A549 (cell line): Measurements from ENCODE around the gene SH3PXD2A. TPM values are rescaled to one million over a fixed set of nuclear protein-coding genes. Genes with fewer than 3 reads are reported as not detected.

Experiments
- ATAC-seq, 2 experiments: fragments of 200-7000 bp in 1 of 2; fragments of >200 bp in 1 of 2; cut with Nextera tagmentation in 1 of 2; cut with Tn5 transposase in 1 of 2; 3 replicates each; pipeline versions ENCODE4 v1.8.0 to v1.9.1; 2018 to 2020; ENCODE audit warnings: mild to moderate bottlenecking in 1 of 2, moderate library complexity in 1 of 2
- CTCF ChIA-PET: fragments of 300-600 bp; sonication (Branson Sonifier 250); formaldehyde crosslinking; extraction: SDS; loops from one replicate; lab custom pipeline; 2021; ENCODE audit warnings: antibody characterized with exemption, inconsistent platforms; lab: Yijun Ruan, JAX
- POLR2A ChIA-PET: fragments of 350-600 bp; formaldehyde crosslinking; extraction: SDS; loops from one replicate; lab custom pipeline; 2021; ENCODE audit warnings: antibody characterized with exemption, inconsistent platforms; lab: Yijun Ruan, JAX
- DNase-seq, 2 experiments: peaks; one replicate each; pipeline versions ENCODE4 v3.0.0 to v3.0.0-alpha.2; 2011 to 2016; ENCODE audit warnings: low read depth in 1 of 2, low spot score in 1 of 2
- FAIRE-seq: peaks from 2 replicates; lab custom pipeline; 2011; peaks lifted over from hg19 to GRCh38; lab: Jason Lieb, UNC
- H3K27ac ChIP-seq, 2 experiments: fragments of >200 bp; sonication (Bioruptor Twin); formaldehyde crosslinking; 3 replicates each; pipeline ENCODE4 v1.5.1; 2016 to 2017
- H3K4me1 ChIP-seq: fragments of >200 bp; sonication (Bioruptor Twin); formaldehyde crosslinking; 3 replicates; pipeline ENCODE4 v1.6.1; 2016
- H3K4me2 ChIP-seq: fragments of >200 bp; sonication (Bioruptor Twin); formaldehyde crosslinking; 3 replicates; pipeline ENCODE4 v1.6.1; 2016
- H3K4me3 ChIP-seq: fragments of >200 bp; sonication (Bioruptor Twin); formaldehyde crosslinking; 3 replicates; pipeline ENCODE4 v1.5.1; 2016
- H3K9me3 ChIP-seq: fragments of >200 bp; sonication (Bioruptor Twin); formaldehyde crosslinking; 3 replicates; pipeline ENCODE4 v1.6.1; 2016
- CHD2 ChIP-seq: fragments of 150-350 bp; IDR thresholded peaks from 2 replicates; pipeline ENCODE4 v1.6.1; 2014; ENCODE audit warnings: low read length; ENCODE audit not compliant: partially characterized antibody
- CHD4 ChIP-seq: fragments of 200-600 bp; sonication (generic); IDR thresholded peaks from 2 replicates; pipeline ENCODE4 v1.6.1; 2016; ENCODE audit warnings: antibody characterized with exemption, mild to moderate bottlenecking, borderline replicate concordance
- EHF ChIP-seq: fragments of 250-450 bp; sonication (Bioruptor Pico); IDR thresholded peaks from 2 replicates; pipeline ENCODE4 v1.5.0; 2020; ENCODE audit warnings: mild to moderate bottlenecking
- EP300 ChIP-seq, 2 experiments: fragments of >200 bp; sonication (Bioruptor Twin); formaldehyde crosslinking; IDR thresholded peaks; 2 replicates in 1 of 2; 3 replicates in 1 of 2; pipeline ENCODE4 v1.6.1; 2016 to 2017
- ESRRA ChIP-seq: fragments of 150-350 bp; IDR thresholded peaks from 2 replicates; pipeline ENCODE4 v1.6.1; 2014; ENCODE audit warnings: mild to moderate bottlenecking, low read length, borderline replicate concordance
- HDAC2 ChIP-seq: fragments of 200-600 bp; sonication (generic); IDR thresholded peaks from 2 replicates; pipeline ENCODE4 v1.6.1; 2016
- HEYL ChIP-seq: fragments of 250-450 bp; sonication (Bioruptor Pico); IDR thresholded peaks from 2 replicates; pipeline ENCODE4 v1.8.0; 2021; ENCODE audit warnings: mild to moderate bottlenecking, moderate library complexity
- KDM5A ChIP-seq: fragments of 200-600 bp; sonication (generic); IDR thresholded peaks from 2 replicates; pipeline ENCODE4 v1.6.1; 2016; ENCODE audit warnings: antibody characterized with exemption, mild to moderate bottlenecking
- MAZ ChIP-seq: fragments of 150-350 bp; IDR thresholded peaks from 2 replicates; pipeline ENCODE4 v1.6.1; 2014; ENCODE audit warnings: antibody characterized with exemption, low read depth, low read length, borderline replicate concordance
- MYC ChIP-seq: IDR thresholded peaks from 2 replicates; pipeline ENCODE4 v1.6.1; 2012; ENCODE audit warnings: mild to moderate bottlenecking, inconsistent platforms, low read length, improper control_type of control experiment, borderline replicate concordance
- PHF8 ChIP-seq: fragments of 200-600 bp; sonication (generic); IDR thresholded peaks from 2 replicates; pipeline ENCODE4 v1.6.1; 2016; ENCODE audit warnings: low read depth, mild to moderate bottlenecking, antibody characterized with exemption, moderate library complexity, borderline replicate concordance
- POLR2AphosphoS2 ChIP-seq: conservative IDR thresholded peaks from 2 replicates; pipeline ENCODE4 v1.6.1; 2012; ENCODE audit warnings: low read length, improper control_type of control experiment, inconsistent platforms
- RAD21 ChIP-seq, 2 experiments: fragments of >200 bp in 1 of 2; sonication (Bioruptor Twin) in 1 of 2; formaldehyde crosslinking in 1 of 2; IDR thresholded peaks in 1 of 2; conservative IDR thresholded peaks in 1 of 2; 2 replicates in 1 of 2; 3 replicates in 1 of 2; pipeline ENCODE4 v1.6.1; 2012 to 2018; ENCODE audit warnings: inconsistent platforms in 1 of 2
- SREBF2 ChIP-seq: fragments of 450-650 bp; IDR thresholded peaks from 2 replicates; pipeline ENCODE4 v1.6.1; 2014; ENCODE audit warnings: mild to moderate bottlenecking, moderate library complexity
- TP53 ChIP-seq: fragments of 250-450 bp; sonication (Bioruptor Pico); IDR thresholded peaks from 2 replicates; pipeline ENCODE4 v1.5.0; 2021; ENCODE audit warnings: mild to moderate bottlenecking, moderate library complexity
- WGBS: methylation state at CpG from one replicate; pipeline ENCODE4 v1.1.6; 2017; ENCODE audit errors: missing lambda C conversion rate; 5-methylcytosine and 5-hydroxymethylcytosine counted together
- polyA plus RNA-seq, 4 experiments: library from polyadenylated mRNA; depleted of rRNA in 3 of 4; stranded (reverse); fragments of >200 nt; fragmentation: RNase III in 1 of 4; extraction: RNeasy Plus Mini Kit Qiagen cat#74134 plus additional on column Dnase treatment in 1 of 4; gene quantifications; 2 replicates in 3 of 4; 3 replicates in 1 of 4; pipeline ENCODE4 v1.2.3, GENCODE V29; 2011 to 2017
- TF ChIP-seq, protein P1 (sequence below): fragments of 200-600 bp; sonication (generic); IDR thresholded peaks from 2 replicates; pipeline ENCODE4 v1.6.1; 2016; ENCODE audit warnings: antibody characterized with exemption, mild to moderate bottlenecking, moderate library complexity
- TF ChIP-seq, protein P2 (sequence below): fragments of 250-450 bp; sonication (Bioruptor Pico); IDR thresholded peaks from 2 replicates; pipeline ENCODE4 v1.5.0; 2020; ENCODE audit warnings: low read depth, mild to moderate bottlenecking, moderate library complexity
- TF ChIP-seq, protein P3 (sequence below): IDR thresholded peaks from 2 replicates; pipeline ENCODE4 v1.6.1; 2012
- TF ChIP-seq, protein P4 (sequence below): fragments of 450-650 bp; IDR thresholded peaks from 2 replicates; pipeline ENCODE4 v1.6.1; 2014; ENCODE audit warnings: antibody characterized with exemption

Gene SH3PXD2A
- polyA plus RNA-seq, 2 of the 4 experiments (the other 2 are of a cell fraction) = 2.4 to 3.9 TPM

DNA sequence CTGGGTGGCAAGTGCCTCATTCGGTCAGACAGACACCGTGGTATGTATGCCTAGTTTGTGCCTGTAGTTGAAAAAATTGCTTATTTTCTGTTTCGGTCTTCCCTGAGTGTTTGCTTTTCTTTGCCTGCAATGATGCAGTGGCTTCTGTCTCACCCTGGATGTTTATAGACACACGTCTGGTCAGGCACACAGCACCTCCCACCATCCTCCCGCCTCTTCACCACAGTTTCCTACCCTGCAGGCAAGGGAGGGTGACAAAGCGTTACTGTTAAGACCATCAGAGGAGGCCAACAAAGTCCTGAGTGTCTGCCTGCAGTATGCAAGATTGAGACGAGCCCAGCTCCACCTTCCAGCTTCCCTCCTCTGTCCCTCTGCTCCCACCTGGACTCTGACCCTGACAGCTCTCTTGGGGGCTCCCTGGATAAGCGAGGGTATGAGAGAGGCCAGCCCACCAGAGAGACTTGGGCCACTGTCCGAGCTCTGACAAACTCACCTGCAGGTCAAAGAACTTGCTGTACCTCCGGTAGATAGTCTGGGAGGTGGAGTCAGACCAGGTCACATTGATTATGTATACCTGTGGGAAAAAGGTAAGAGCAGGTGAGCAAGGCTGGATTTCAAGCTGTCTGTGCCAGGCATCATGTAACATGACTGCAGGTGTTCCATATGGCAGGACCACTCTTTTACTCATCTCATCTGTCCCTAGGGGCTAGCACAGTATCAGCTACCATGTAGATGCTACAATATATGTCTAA is 54.4 kb downstream of the SH3PXD2A start (continued):
- TF ChIP-seq, protein P1, sequence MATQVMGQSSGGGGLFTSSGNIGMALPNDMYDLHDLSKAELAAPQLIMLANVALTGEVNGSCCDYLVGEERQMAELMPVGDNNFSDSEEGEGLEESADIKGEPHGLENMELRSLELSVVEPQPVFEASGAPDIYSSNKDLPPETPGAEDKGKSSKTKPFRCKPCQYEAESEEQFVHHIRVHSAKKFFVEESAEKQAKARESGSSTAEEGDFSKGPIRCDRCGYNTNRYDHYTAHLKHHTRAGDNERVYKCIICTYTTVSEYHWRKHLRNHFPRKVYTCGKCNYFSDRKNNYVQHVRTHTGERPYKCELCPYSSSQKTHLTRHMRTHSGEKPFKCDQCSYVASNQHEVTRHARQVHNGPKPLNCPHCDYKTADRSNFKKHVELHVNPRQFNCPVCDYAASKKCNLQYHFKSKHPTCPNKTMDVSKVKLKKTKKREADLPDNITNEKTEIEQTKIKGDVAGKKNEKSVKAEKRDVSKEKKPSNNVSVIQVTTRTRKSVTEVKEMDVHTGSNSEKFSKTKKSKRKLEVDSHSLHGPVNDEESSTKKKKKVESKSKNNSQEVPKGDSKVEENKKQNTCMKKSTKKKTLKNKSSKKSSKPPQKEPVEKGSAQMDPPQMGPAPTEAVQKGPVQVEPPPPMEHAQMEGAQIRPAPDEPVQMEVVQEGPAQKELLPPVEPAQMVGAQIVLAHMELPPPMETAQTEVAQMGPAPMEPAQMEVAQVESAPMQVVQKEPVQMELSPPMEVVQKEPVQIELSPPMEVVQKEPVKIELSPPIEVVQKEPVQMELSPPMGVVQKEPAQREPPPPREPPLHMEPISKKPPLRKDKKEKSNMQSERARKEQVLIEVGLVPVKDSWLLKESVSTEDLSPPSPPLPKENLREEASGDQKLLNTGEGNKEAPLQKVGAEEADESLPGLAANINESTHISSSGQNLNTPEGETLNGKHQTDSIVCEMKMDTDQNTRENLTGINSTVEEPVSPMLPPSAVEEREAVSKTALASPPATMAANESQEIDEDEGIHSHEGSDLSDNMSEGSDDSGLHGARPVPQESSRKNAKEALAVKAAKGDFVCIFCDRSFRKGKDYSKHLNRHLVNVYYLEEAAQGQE = no peak
- TF ChIP-seq HDAC2 = no peak
- no peak for TF ChIP-seq CHD4
- TF ChIP-seq, protein P2, sequence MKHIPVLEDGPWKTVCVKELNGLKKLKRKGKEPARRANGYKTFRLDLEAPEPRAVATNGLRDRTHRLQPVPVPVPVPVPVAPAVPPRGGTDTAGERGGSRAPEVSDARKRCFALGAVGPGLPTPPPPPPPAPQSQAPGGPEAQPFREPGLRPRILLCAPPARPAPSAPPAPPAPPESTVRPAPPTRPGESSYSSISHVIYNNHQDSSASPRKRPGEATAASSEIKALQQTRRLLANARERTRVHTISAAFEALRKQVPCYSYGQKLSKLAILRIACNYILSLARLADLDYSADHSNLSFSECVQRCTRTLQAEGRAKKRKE (CRISPR knock-in tag) = no peak
- TF ChIP-seq, protein P3, sequence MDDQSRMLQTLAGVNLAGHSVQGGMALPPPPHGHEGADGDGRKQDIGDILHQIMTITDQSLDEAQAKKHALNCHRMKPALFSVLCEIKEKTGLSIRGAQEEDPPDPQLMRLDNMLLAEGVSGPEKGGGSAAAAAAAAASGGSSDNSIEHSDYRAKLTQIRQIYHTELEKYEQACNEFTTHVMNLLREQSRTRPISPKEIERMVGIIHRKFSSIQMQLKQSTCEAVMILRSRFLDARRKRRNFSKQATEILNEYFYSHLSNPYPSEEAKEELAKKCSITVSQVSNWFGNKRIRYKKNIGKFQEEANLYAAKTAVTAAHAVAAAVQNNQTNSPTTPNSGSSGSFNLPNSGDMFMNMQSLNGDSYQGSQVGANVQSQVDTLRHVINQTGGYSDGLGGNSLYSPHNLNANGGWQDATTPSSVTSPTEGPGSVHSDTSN = no peak

DNA sequence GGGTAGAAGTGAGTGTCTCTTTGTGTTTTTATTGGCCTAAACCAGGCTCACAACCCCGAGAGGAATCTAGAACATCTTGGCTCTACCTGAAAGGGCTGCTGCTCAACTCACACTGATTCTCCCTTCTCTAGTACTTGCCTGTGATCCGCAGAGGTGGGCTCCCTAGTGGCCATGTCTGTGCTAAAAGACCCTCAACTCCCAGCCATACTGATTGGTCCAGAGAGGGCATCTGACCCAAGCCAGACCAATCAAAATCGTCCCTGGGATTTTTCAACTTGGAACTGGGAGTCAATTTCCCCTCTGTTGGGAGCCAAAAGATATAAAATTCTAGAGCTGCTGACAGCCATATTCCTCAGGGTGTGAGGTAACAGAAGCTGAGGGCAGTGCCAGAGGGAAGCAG is 55.3 kb downstream of the SH3PXD2A start:
- Histone ChIP-seq H3K9me3 (no peaks in the 10 kb centered on the region), H3K27ac (no peak overlapping the region), H3K4me1 (peaks cover 34% of the 10 kb centered on the region)
- FAIRE-seq (no peak), DNase-seq (no peak)
- no peak for TF ChIP-seq TP53 (CRISPR knock-in tag)
- TF ChIP-seq, protein P4, sequence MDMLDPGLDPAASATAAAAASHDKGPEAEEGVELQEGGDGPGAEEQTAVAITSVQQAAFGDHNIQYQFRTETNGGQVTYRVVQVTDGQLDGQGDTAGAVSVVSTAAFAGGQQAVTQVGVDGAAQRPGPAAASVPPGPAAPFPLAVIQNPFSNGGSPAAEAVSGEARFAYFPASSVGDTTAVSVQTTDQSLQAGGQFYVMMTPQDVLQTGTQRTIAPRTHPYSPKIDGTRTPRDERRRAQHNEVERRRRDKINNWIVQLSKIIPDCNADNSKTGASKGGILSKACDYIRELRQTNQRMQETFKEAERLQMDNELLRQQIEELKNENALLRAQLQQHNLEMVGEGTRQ = peak; percentile 38
- TF ChIP-seq, all 56 proteins: peak for 1
- Histone ChIP-seq H3K4me2 (no peak overlapping the region), H3K4me3 (no peak overlapping the region)
- CTCF ChIA-PET = interaction anchor here (0.9 to 1.1 kb wide), 3 partner anchors 14 to 119 kb away, joined by 3 to 4 read pairs (median 3); no protein-coding TSS in a partner anchor
- 87% methylated on average over 3 of the region's 3 CpGs for WGBS
- no peak for ATAC-seq
- POLR2A ChIA-PET = no interaction called here

DNA sequence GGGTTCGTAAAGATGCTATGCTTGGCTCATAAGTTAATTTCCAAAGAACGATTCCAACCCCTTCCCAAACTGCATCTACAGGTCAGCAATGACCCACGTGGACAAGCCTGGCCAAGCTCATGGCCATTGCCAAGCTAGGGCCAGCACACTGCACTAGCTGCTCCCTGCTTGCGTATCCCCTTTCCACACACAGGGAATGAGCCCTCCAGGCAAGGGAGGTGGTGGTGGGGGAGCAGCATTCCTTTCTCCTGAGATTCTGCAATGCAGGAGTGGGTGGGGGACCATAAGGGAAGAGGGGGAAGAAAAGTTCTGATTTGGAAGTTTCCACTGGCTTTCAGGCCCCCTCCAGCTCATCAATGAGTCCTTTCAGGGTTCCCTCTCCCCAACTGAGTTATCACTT is 56.0 kb downstream of the SH3PXD2A start:
- H3K4me2 ChIP-seq = no peak overlapping the region
- CTCF ChIA-PET = interaction anchor here (1.0 to 1.4 kb wide), 3 partner anchors 49 to 59 kb away, joined by 3 to 7 read pairs (median 3); partner anchors contain the start of gene SH3PXD2A
- TF ChIP-seq, protein P1 = no peak
- TF ChIP-seq EP300 (IDR thresholded peaks at IDR 0.05) = no peak
- no peak for TF ChIP-seq HDAC2
- TF ChIP-seq MYC = no peak
- TF ChIP-seq POLR2AphosphoS2 = no peak
- no peak for TF ChIP-seq CHD2
- TF ChIP-seq HEYL = no peak
- no peak for TF ChIP-seq MAZ
- no peak for TF ChIP-seq RAD21 (conservative IDR thresholded peaks at IDR 0.05 in 1 of 2, IDR thresholded peaks at IDR 0.05 in 1 of 2)
- TF ChIP-seq PHF8 = no peak
- no peak for TF ChIP-seq SREBF2
- no peak for TF ChIP-seq KDM5A
- TF ChIP-seq EHF = no peak
- TF ChIP-seq ESRRA = no peak
- WGBS = 86% methylated on average over 4 of the region's 4 CpGs
- DNase-seq = no peak
- H3K9me3 ChIP-seq = no peaks in the 10 kb centered on the region
- FAIRE-seq = no peak
- ATAC-seq = no peak
- H3K4me1 ChIP-seq = peaks cover 42% of the 10 kb centered on the region
- H3K27ac ChIP-seq = no peak overlapping the region
- H3K4me3 ChIP-seq = no peak overlapping the region
- POLR2A ChIA-PET = no interaction called here
